ENCODE results near the gene MYLIP. TPM values are rescaled to one million over a fixed set of nuclear protein-coding genes. Genes with fewer than 3 reads are reported as not detected.

Gene MYLIP
- polyA plus RNA-seq, 1 donor: 41.5 TPM

Other genes with a start within 250 kb of the MYLIP start
- gene GMPR, start 109.5 kb downstream of the MYLIP start, polyA plus RNA-seq (ENCODE audit: insufficient read length): 66.8 TPM